Breast epithelium (tissue), 3 donors: ENCODE results near the gene CACNA1A.

Experiments
- CTCF ChIP-seq, 3 donors: fragments of 450-650 bp; IDR thresholded peaks; one replicate each; pipeline ENCODE4 v1.5.1; 2016 to 2017; ENCODE audit warnings: antibody characterized with exemption in 3 of 3, mild to moderate bottlenecking in 3 of 3, moderate library complexity in 3 of 3
- POLR2AphosphoS5 ChIP-seq, 3 donors: sonication (generic); formaldehyde crosslinking; IDR thresholded peaks; one replicate each; pipeline ENCODE4 v1.6.1; 2017; ENCODE audit warnings: antibody characterized with exemption in 3 of 3

GRCh38 chr19:13231663-13232062, 274.6 kb downstream of the CACNA1A start:
- TF ChIP-seq CTCF (IDR thresholded peaks at IDR 0.05): no peak
- no peak for TF ChIP-seq POLR2AphosphoS5 (IDR thresholded peaks at IDR 0.05)
